HG02840 (cell line): Measurements from ENCODE around the gene LTBP3.
"Not testable (repeated sequence)": the region's sequence is repeated elsewhere in the genome, so short reads cannot be mapped to it uniquely, and the experiment has no call there.

ENCODE experiments used
- ATAC-seq: cut with Tn5 transposase; IDR thresholded peaks from one replicate; pipeline ENCODE4 v1.9.1; 2021; ENCODE audit warnings: mild to moderate bottlenecking, moderate library complexity, moderate number of reproducible peaks; ENCODE audit not compliant: unreplicated experiment, low FRiP score

The LTBP3 gene

DNA sequence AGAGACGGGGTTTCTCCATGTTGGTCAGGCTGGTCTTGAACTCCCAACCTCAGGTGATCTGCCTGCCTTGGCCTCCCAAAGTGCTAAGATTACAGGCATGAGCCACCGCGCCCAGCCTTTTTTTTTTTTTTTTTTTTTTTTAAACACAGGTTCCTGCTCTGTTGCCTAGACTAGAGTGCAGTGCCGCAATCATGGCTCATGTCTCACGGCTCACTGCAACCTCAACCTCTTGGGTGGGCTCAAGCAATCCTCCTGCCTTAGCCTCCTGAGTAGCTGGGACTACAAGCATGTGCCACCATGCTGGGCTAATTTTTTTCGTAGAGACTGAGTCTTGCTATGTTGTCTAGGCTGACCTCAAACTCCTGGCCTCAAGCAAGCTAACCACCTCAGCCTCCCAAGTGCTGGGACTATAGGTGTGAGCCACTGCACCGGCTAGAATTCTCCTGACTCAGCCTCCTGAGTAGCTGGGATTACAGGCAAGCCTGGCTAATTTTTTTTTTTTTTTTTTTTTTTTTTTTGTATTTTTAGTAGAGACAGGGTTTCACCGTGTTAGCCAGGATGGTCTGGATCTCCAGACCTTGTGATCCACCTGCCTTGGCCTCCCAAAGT lies 39.1 kb downstream of the LTBP3 start:
- not testable (repeated sequence) for ATAC-seq

DNA sequence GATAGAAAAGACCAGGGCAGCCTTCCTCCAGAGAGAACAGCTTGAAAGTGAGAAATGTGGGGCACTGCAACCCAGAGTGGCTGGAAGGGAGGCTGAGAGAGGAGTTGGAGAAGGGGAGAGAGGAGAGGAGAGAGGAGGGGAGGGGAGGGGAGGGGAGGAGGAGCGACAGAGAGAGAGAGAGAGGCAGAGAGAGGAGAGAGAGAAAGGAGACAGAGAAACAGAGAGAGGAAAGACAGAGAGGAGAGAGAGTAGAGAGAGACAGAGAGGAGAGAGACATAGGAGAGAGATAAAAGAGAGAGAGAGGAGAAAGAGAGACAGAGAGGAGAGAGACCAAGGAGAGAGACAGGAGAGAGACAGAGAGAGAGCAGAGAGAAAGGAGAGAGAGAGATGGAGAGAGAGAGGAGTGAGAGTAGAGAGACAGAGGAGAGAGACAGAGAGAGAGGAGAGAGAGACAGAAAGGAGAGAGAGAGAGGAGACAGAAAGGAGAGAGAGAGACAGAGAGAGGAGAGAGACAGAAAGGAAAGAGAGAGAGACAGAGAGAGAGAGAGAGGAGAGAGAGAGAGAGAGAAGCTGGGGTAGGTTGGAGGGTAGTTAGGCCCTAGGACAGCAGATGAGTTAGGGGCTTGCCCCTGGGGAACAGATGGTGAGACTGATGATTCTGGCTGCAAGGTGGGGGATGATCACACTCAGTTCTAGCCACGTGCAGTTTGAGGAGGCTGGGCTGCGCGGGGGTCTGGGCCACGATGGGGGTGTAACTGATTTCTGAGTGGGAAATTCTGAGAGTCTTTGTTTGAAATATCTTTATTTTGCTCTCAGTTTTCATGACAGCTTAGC lies 41.8 kb downstream of the LTBP3 start:
- no peak for ATAC-seq

DNA sequence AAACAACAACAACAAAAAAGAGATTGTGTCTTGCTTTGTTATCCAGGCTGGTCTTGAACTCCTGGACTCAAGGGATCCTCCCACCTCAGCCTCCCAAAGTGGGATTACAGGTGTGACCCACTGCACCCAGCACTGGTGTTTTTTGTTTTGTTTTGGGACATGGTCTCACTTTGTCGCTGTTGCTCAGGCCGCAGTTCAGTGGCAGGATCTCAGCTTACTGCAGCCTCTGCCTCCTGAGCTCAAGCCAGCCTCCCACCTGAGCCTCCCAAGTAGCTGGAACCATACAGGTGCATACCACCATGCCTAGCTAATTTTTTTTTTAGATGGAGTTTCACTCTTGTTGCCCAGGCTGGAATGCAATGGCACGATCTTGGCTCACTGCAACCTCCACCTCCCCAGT lies 45.8 kb downstream of the LTBP3 start:
- not testable (repeated sequence) for ATAC-seq

DNA sequence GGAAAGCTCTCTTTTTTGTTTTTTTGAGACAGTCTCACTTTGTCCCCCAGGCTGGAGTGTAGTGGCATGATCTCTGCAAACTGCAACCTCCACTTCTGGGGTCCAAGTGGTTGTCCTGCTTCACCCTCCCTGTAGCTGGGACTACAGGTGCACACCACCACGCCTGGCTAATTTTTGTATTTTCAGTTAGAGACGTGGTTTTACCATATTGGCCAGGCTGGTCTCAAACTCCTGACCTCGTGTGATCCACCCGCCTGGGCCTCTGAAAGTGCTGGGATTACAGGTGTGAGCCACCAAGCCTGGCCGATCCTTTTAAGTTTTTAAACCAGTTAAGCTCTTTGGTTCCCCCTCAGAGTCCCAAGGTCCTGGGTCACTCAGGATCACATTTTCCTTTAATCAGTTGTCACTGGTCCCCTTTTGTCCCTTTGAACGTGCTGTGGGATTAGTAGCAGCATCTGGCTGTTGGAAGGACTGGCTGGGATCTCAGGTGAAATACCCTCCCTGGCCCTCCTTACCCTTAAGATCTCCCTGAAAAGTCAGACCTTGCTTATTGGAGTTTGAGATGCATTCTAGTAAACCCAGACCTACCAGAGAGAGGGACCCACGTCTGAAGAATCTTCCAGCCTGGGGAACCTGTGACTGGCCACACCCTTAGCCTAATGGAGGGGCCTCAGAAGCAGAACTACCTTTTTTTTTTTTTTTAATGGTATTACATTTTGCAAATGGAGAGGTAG lies 51.2 kb downstream of the LTBP3 start:
- ATAC-seq = no peak

DNA sequence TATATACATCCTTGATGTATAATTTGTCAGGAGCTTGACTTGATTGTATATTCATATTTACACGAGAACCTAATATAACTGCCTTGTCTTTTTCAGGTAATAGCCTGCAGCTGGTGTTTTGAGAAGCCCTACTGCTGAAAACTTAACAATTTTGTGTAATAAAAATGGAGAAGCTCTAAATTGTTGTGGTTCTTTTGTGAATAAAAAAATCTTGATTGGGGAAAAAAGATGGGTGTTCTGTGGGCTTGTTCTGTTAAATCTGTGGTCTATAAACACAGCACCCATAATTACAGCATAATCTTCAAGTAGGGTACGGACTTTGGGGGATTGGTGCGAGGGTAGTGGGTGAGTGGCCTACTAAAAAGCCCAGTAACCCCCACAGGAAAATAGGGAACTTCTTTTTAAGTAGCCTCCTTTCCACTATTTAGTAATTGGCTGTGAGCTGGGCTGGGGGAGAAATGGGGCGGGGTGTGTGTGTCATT lies 51.8 kb downstream of the LTBP3 start:
- no peak for ATAC-seq

DNA sequence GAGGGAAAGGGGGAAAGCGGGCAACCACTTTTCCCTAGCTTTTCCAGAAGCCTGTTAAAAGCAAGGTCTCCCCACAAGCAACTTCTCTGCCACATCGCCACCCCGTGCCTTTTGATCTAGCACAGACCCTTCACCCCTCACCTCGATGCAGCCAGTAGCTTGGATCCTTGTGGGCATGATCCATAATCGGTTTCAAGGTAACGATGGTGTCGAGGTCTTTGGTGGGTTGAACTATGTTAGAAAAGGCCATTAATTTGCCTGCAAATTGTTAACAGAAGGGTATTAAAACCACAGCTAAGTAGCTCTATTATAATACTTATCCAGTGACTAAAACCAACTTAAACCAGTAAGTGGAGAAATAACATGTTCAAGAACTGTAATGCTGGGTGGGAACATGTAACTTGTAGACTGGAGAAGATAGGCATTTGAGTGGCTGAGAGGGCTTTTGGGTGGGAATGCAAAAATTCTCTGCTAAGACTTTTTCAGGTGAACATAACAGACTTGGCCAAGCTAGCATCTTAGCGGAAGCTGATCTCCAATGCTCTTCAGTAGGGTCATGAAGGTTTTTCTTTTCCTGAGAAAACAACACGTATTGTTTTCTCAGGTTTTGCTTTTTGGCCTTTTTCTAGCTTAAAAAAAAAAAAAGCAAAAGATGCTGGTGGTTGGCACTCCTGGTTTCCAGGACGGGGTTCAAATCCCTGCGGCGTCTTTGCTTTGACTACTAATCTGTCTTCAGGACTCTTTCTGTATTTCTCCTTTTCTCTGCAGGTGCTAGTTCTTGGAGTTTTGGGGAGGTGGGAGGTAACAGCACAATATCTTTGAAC lies 52.5 kb downstream of the LTBP3 start:
- ATAC-seq = no peak

DNA sequence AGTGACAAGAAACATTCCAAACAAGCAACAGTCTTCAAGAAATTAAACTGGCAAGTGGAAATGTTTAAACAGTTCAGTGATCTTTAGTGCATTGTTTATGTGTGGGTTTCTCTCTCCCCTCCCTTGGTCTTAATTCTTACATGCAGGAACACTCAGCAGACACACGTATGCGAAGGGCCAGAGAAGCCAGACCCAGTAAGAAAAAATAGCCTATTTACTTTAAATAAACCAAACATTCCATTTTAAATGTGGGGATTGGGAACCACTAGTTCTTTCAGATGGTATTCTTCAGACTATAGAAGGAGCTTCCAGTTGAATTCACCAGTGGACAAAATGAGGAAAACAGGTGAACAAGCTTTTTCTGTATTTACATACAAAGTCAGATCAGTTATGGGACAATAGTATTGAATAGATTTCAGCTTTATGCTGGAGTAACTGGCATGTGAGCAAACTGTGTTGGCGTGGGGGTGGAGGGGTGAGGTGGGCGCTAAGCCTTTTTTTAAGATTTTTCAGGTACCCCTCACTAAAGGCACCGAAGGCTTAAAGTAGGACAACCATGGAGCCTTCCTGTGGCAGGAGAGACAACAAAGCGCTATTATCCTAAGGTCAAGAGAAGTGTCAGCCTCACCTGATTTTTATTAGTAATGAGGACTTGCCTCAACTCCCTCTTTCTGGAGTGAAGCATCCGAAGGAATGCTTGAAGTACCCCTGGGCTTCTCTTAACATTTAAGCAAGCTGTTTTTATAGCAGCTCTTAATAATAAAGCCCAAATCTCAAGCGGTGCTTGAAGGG lies 53.3 kb downstream of the LTBP3 start:
- no peak for ATAC-seq

DNA sequence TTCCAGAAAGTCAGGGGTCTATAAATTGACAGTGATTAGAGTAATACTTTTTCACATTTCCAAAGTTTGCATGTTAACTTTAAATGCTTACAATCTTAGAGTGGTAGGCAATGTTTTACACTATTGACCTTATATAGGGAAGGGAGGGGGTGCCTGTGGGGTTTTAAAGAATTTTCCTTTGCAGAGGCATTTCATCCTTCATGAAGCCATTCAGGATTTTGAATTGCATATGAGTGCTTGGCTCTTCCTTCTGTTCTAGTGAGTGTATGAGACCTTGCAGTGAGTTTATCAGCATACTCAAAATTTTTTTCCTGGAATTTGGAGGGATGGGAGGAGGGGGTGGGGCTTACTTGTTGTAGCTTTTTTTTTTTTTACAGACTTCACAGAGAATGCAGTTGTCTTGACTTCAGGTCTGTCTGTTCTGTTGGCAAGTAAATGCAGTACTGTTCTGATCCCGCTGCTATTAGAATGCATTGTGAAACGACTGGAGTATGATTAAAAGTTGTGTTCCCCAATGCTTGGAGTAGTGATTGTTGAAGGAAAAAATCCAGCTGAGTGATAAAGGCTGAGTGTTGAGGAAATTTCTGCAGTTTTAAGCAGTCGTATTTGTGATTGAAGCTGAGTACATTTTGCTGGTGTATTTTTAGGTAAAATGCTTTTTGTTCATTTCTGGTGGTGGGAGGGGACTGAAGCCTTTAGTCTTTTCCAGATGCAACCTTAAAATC lies 54.0 kb downstream of the LTBP3 start:
- ATAC-seq = no peak

DNA sequence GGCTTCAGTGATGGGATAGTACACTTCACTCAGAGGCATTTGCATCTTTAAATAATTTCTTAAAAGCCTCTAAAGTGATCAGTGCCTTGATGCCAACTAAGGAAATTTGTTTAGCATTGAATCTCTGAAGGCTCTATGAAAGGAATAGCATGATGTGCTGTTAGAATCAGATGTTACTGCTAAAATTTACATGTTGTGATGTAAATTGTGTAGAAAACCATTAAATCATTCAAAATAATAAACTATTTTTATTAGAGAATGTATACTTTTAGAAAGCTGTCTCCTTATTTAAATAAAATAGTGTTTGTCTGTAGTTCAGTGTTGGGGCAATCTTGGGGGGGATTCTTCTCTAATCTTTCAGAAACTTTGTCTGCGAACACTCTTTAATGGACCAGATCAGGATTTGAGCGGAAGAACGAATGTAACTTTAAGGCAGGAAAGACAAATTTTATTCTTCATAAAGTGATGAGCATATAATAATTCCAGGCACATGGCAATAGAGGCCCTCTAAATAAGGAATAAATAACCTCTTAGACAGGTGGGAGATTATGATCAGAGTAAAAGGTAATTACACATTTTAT lies 54.7 kb downstream of the LTBP3 start:
- no peak for ATAC-seq

DNA sequence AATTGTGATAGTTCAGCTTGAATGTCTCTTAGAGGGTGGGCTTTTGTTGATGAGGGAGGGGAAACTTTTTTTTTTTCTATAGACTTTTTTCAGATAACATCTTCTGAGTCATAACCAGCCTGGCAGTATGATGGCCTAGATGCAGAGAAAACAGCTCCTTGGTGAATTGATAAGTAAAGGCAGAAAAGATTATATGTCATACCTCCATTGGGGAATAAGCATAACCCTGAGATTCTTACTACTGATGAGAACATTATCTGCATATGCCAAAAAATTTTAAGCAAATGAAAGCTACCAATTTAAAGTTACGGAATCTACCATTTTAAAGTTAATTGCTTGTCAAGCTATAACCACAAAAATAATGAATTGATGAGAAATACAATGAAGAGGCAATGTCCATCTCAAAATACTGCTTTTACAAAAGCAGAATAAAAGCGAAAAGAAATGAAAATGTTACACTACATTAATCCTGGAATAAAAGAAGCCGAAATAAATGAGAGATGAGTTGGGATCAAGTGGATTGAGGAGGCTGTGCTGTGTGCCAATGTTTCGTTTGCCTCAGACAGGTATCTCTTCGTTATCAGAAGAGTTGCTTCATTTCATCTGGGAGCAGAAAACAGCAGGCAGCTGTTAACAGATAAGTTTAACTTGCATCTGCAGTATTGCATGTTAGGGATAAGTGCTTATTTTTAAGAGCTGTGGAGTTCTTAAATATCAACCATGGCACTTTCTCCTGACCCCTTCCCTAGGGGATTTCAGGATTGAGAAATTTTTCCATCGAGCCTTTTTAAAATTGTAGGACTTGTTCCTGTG lies 55.4 kb downstream of the LTBP3 start:
- no peak for ATAC-seq

DNA sequence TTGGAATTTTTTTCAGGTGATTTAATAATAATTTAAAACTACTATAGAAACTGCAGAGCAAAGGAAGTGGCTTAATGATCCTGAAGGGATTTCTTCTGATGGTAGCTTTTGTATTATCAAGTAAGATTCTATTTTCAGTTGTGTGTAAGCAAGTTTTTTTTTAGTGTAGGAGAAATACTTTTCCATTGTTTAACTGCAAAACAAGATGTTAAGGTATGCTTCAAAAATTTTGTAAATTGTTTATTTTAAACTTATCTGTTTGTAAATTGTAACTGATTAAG lies 55.9 kb downstream of the LTBP3 start:
- no peak for ATAC-seq

DNA sequence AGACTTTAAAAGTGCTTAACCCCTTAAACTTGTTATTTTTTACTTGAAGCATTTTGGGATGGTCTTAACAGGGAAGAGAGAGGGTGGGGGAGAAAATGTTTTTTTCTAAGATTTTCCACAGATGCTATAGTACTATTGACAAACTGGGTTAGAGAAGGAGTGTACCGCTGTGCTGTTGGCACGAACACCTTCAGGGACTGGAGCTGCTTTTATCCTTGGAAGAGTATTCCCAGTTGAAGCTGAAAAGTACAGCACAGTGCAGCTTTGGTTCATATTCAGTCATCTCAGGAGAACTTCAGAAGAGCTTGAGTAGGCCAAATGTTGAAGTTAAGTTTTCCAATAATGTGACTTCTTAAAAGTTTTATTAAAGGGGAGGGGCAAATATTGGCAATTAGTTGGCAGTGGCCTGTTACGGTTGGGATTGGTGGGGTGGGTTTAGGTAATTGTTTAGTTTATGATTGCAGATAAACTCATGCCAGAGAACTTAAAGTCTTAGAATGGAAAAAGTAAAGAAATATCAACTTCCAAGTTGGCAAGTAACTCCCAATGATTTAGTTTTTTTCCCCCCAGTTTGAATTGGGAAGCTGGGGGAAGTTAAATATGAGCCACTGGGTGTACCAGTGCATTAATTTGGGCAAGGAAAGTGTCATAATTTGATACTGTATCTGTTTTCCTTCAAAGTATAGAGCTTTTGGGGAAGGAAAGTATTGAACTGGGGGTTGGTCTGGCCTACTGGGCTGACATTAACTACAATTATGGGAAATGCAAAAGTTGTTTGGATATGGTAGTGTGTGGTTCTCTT lies 56.5 kb downstream of the LTBP3 start:
- ATAC-seq = no peak

DNA sequence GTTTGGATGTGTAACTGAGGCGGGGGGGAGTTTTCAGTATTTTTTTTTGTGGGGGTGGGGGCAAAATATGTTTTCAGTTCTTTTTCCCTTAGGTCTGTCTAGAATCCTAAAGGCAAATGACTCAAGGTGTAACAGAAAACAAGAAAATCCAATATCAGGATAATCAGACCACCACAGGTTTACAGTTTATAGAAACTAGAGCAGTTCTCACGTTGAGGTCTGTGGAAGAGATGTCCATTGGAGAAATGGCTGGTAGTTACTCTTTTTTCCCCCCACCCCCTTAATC lies 57.0 kb downstream of the LTBP3 start:
- no peak for ATAC-seq

DNA sequence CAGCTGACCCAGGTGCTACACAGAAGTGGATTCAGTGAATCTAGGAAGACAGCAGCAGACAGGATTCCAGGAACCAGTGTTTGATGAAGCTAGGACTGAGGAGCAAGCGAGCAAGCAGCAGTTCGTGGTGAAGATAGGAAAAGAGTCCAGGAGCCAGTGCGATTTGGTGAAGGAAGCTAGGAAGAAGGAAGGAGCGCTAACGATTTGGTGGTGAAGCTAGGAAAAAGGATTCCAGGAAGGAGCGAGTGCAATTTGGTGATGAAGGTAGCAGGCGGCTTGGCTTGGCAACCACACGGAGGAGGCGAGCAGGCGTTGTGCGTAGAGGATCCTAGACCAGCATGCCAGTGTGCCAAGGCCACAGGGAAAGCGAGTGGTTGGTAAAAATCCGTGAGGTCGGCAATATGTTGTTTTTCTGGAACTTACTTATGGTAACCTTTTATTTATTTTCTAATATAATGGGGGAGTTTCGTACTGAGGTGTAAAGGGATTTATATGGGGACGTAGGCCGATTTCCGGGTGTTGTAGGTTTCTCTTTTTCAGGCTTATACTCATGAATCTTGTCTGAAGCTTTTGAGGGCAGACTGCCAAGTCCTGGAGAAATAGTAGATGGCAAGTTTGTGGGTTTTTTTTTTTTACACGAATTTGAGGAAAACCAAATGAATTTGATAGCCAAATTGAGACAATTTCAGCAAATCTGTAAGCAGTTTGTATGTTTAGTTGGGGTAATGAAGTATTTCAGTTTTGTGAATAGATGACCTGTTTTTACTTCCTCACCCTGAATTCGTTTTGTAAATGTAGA lies 57.6 kb downstream of the LTBP3 start:
- no peak for ATAC-seq

DNA sequence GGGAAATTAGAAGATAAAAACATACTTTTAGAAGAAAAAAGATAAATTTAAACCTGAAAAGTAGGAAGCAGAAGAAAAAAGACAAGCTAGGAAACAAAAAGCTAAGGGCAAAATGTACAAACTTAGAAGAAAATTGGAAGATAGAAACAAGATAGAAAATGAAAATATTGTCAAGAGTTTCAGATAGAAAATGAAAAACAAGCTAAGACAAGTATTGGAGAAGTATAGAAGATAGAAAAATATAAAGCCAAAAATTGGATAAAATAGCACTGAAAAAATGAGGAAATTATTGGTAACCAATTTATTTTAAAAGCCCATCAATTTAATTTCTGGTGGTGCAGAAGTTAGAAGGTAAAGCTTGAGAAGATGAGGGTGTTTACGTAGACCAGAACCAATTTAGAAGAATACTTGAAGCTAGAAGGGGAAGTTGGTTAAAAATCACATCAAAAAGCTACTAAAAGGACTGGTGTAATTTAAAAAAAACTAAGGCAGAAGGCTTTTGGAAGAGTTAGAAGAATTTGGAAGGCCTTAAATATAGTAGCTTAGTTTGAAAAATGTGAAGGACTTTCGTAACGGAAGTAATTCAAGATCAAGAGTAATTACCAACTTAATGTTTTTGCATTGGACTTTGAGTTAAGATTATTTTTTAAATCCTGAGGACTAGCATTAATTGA lies 58.3 kb downstream of the LTBP3 start:
- ATAC-seq = no peak
